NCI-H748 (cell line): ENCODE measurements around the gene NEAT1.
A peak's percentile ranks its signal among the peaks of the same experiment; 100 is the strongest.

Source experiments
- DNase-seq: peaks from one replicate; lab custom pipeline; 2025; ENCODE audit not compliant: unreplicated experiment; lab: John Stamatoyannopoulos, UW

Gene NEAT1

GRCh38 chr11:65478388-65479183 is 56.0 kb downstream of the NEAT1 start:
- DNase-seq: no peak

DNA sequence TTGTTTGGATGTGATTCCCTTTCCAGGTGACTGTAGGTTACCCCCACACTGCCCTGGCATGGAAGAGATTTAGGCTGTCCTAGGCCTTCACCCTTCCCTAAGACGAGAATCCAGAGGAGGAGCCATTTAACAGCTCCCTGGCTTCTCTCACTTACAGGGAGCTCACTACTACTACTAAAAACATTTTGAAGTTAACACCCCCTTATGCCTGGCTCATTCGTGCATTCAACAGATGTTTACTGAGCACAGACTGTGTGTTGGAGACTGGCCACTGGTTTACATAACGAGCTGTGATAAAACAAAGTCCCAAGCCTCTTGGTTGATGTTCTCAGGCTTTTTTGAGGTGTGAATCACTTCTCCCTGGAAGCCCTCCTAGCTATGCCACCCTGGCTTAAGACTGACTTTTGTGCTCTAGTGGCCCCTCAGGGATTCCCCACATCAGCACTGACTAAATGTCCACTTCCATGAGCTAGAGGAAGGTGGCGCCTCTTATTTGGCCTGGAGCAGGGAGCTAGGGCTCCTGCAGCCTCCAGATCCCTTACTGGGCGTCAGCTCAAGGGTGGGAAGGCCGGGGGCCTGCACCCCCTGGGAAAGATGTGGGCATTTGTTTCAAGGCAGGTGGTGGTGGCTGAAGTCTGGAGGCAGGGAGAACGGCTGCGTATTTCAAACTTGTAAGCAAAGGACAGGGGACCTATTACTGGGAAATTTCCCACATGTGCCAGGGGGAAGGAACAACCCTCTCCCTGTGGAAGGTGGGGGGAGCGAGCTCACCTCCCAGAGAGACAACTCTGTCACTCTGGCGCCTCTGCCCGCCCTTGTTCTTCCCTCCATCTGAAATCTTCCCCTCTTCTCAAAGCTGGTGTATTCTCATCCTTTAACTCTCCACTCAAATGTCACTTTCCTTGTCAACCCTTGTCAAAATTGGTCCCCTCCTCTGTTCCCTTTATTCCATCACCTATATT is 56.9 kb downstream of the NEAT1 start:
- DNase-seq: no peak

- DNase-seq: no peak
These were observed 59.8 kb downstream of the NEAT1 start for GRCh38 chr11:65482306-65482850.

- no peak for DNase-seq
These were observed 63.3 kb downstream of the NEAT1 start for GRCh38 chr11:65485920-65486219.

DNA sequence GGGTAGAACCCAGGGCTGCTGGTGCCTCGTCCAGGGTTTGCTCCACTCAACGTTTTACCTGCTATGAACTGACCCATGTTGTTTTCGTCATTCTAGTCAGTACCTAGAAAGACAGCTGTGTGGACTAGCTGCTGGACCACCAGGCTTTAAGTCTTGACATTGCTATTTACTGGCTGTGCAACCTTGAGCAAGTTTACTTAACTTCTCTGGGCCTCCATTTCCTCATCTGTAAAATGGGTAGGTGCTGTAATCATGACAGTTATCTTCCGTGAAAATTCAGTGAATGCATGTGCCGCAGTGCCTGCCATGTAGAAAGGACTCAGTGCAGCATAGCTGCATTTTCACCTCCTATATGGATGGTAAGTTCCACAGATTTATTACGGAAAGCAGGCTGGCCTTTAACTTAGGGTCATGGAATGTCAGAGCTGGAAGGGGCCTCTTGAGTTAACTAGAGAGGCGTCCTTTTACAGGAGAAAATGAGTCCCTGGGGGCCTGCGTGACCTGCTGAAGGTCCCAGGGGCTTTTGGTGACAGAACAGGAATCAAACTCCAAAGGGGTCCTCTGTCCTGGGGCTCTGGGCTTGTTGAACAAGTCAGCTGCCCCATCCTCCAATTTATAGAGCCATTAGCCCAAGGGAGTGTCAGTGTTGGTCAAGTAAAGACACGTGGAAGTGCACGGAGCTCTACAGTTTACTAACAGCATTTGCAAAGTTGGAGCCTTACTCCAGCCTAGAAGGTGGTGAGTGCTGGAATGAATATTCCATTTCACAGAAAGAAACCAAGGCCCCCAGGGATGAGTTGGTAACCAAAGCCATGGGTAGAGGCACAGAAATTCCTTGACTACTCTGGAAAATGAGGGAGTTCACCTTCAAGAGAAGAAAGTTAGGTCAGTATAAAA is 64.2 kb downstream of the NEAT1 start:
- DNase-seq: no peak

DNA sequence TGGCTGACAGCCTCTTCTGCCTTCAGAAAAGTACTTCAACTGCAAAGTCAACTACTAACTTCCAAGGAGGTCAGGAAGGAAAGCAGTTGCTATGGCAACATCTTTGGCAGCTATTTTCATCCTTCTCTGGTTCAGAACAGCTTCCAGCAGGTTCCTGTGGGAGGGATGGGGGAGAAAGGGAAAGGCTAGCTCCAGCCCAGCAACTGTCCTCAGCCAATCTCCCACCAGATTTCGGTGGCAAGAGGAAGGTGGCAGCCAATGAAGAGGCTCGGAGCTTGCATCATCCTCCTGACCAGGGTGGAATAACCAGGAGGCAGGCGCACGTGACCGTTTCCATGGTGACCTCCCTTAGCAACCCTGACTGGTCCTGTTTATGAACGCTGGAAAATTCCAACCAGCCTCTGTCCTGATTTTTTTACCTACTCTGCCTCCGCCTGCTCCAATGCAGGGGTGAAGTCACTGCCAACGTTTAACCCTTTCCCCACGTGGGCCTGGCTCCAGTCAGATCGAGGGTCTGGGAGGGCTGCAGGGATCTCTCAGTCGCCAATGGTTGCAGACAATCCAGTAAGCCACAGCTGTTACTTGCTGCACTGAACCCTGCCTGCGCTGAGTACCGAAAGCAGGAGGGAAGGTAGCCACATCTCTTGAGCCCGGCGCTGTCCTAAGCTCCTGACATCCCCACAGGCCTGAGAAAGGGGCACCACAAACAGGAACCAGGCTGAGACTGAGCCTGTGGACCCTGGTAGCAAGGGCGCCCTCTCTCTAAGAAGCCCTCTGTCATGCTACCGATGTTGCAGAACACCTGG is 65.1 kb downstream of the NEAT1 start:
- DNase-seq: peak; percentile 100

DNA sequence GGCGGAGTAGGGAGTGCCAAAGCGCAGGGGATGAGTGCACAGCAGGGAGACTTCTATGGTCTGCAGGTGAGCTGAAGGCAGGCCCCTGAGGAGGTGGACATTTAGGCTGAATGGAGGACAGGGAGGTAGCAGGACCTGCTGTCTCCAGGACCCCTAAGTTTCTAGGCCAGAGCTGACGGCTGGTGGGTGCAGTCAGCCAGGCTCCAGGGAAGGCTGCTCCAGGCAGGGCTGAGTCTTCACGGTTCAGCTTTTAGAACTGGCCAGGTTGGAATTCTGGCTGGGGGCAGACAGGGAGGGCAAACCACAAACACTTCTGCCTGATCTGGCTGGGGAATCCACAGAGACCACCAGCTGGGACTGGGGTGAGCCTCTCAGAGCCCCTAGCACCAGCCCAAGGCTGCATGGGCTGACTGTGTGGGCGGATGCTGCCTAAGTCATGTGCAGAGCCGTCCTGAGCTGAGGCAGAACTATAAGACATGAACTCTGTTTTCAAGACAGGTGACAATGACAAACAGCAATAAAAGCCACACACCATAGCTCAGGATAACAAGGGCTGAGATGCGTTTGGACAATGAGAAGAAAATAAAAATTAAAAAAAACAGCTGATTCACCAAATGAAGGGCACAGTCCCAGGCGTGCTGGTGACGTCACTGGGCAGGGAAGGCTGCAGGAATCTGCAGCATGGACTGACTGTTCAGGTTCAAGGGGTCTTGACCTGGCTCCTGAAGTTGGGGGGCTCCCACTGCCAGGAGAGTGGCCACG is 65.9 kb downstream of the NEAT1 start:
- no peak for DNase-seq

GRCh38 chr11:65489035-65489705 is 66.6 kb downstream of the NEAT1 start:
- no peak for DNase-seq

DNA sequence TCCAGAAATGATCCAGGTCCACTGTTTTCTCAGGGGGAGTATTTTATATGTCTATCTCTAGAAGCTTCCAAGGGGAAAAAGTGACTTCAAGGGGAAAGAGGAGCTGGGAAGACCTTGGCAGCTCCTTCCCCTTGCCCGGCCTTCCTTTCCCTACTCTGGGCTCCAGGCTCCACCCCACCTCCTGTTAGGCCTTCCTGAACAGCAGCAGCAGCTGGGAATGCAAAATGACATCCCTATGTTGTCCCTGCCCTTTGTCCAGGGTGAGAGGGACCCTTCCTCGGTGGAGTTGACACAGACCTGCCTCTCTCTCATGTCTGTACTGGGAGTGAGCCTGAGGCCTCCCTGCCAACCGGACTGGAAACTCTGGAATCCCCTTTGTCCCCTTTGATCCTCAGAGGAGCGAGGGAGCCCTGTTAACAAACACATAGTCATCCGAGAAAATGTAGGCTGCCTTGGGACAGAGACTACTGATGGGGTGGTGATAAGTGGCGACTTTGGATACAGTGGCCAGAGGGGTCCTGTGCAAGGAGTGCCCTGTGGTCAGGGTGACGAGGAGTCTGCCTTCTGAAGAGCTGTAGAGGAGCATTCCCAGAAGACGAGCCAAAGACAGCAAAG is 67.2 kb downstream of the NEAT1 start:
- no peak for DNase-seq

DNA sequence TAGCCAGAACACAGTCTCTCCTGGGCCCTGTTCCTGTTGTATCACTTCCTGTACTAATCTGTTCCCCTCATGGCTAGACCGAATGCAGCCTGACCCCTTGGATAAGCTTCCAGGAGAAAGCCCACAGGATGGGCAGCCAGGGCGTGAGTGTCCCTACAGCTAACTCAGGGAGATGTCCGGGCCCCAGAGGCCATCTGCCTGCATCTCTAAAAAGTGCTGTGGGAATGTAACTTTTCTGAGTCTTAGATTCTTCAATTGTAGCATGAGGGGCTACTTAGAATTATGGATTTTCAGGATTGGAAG is 68.5 kb downstream of the NEAT1 start:
- no peak for DNase-seq

DNA sequence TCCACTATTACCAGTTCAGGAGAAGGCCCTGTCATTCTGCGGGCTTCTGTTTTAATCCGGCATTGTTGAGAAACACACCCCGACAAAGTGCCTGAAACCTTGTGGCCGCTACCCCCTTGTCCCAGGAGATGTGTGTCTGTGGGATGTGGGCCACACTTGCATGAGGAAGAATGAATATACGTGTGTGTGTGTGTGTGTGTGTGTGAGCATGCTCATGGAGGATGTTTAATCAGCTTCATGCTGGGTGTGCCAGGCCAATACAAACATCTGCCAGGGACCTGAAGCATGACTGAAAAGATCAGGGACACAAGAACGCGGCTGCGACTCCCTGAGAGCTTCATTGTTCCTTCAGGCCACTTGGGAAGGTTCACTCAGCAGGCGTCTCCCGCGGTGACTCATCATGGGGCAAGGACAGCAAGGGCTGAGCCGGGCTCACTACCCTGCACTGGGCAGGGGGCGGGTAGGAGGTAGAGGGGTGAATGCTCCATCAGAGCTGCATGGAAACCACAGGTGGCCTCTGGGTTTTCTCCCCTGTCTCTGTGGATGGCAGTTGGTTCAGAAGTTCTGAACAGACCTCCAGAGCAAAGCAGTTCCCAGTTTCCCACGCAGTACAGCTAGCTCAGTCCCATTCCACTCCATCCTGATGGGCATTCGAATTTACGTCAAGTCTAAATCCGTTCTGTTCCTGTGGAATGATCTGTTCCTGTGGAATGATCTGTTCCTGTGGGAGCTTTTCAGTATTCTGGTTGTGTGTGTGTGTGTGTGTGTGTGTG is 69.2 kb downstream of the NEAT1 start:
- peak; percentile 94 for DNase-seq

DNA sequence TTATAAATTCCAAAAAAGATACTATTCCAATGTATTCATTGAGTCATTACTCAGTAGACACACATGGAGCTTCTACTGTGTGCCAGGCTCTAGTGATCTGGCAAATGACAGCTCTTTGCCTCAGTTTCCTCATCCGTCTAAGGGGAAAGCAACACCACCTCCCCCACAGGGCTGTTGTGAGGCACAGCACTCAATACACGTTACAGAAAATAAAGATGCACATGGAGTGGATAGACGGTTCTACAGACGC is 69.7 kb downstream of the NEAT1 start:
- DNase-seq: no peak

DNA sequence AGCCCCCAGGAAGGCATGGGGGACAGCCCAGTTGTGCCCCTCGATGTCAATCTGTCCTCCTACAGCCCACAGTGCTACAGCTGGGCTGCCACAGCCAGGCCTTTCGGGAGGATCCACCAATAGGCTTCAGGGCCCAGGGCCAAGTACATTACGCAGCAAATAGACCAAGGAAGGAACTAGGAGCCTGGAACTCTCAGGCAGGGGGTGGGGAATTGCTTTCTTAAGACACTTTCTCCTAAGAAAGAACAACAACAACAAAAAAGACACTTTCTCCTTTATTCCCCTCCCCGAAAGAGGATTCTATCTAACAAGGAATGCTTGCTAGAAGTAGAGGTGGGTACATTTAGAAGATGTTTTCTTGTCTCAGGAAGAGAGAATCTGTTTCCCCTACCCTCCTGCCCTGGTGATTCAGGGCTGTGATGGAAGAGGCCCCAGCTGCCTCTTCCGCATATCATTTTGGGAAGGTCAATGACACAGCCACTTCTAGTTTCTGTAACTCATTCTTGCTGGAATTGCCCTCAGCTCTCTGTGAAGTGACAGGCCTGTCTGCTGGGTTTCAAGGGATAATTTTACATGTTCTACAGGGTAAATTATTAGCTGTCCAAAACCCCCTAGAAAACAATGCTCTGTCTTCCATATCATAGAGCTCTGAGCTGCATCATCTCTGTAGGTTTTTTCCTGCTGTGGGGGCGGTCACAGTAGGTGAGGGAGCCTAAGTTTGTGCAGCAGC is 70.2 kb downstream of the NEAT1 start:
- DNase-seq: no peak

DNA sequence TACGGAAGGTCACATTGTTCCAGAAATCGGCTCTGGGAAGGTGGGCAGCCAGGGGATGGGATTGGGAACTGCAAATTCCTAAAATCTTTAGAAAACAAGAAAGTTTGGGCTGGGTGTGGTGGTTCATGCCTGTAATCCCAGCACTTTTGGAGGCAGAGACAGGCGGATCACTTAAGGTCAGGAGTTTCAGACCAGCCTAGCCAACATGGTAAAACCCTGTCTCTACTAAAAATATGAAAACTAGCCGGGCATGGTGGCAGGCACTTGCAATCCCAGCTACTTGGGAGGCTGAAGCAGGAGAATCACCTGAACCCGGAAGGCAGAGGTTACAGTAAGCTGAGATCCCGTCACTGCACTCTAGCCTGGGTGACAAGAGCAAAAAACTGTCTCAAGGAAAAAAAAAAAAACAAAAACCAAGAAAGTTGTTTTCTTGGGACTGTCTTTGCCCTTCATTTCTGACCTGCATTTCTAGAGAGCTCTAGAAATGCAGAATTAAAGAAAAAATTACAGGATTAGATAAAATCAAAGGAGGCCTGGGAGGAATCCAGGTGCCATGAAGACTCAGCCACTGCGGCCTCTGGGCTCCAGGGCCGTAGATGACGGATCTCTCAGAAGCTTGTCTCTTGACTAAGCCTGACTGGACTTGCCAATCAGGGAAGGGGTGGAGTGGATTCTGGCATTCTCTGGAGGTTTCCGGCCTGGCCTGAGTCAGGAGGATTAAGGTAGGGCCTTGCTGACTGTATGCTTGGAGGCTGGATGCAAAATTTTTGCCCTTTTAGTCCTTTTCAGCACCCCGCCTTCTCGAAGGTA is 71.0 kb downstream of the NEAT1 start:
- no peak for DNase-seq
